GM21717 (cell line): ENCODE results near the gene GPNMB.
"Not testable (repeated sequence)": the region's sequence is repeated elsewhere in the genome, so short reads cannot be mapped to it uniquely, and the experiment has no call there.

Source experiments
- ATAC-seq: cut with Tn5 transposase; IDR thresholded peaks from one replicate; pipeline ENCODE4 v1.9.1; 2021; ENCODE audit warnings: mild to moderate bottlenecking, moderate library complexity; ENCODE audit not compliant: unreplicated experiment

Gene GPNMB

GRCh38 chr7:23298141-23298881, 51.7 kb downstream of the GPNMB start:
- ATAC-seq = no peak

- ATAC-seq = peak; percentile 99
Observed at GRCh38 chr7:23298885-23299769, 52.6 kb downstream of the GPNMB start, which contains the start of gene MALSU1. TSS of gene MALSU1 (plus strand) at chr7:23299339. CDS start at chr7:23299353, 14 bp downstream.

GRCh38 chr7:23299770-23300300, 53.3 kb downstream of the GPNMB start:
- no peak for ATAC-seq

- ATAC-seq = no peak
Observed at GRCh38 chr7:23306936-23307521, 60.5 kb downstream of the GPNMB start.

- ATAC-seq = no peak
Observed at GRCh38 chr7:23308754-23309153, 62.2 kb downstream of the GPNMB start.

- not testable (repeated sequence) for ATAC-seq
Observed at GRCh38 chr7:23312141-23312540, 65.6 kb downstream of the GPNMB start.

- no peak for ATAC-seq
Observed at GRCh38 chr7:23315366-23315765, 68.8 kb downstream of the GPNMB start.
